ENCODE measurements around the gene SUN1.

SUN1 gene

DNA sequence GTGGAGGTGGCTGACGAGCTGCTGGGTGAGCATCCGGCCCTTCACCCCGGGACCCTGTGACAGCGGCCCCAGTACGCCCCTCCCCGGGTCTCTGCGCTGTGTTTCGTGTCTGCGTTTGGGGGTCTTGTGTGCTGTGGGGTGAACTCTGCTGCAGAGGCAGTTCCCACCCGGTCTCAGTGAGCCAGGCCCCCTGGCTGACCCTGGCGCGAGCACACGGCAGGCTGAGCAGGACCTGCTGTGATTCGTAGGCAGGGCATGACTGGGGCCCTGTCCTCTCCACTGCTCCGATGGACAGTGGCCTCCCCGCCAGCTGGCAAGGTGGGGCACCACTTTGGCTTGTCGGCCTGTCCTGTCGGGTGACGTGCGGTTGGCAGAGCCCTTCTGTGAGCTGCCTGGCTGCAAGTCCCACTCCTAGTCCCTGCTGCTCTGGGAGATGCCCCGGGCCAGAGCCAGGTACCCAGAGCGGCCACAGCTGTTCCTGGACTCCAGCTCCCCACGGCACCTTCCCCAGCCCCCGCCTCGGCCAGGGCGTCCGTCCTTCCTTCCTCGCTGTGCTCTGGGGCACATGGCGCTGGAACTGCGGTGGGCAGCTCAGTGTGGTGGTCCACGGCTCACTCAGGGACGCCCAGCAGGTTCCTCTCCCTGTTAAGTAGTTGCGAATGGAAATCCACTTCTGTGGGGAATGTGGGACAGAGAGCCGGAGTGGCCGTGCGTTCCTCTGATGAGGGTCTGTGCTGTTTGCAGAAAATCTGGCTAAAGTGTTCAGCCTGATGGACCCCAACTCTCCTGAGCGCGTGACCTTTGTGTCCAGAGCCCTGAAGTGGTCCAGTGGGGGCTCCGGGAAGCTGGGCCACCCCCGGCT, 54.6 kb downstream of the SUN1 start:
- in situ Hi-C loops (cut with HindIII; ENCODE audit: low sequenced_read_pairs), result no loop called here

DNA sequence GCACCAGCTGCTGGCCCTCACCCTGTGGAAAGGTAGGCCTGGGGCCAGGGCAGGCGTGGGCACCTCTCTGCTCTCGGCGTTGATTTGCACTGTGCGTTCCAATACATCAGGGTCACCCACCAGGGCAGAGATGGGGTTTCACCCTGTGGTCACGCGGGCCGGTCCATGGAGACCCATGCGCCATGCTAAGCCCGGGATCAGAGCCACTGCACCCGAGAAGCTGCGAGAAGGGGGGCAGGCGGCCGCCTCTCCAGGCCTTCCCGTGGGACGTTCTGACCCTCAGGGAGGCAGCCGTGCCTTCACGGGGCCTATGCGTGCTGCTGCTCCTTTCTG, 55.2 kb downstream of the SUN1 start:
- in situ Hi-C loops (cut with HindIII; ENCODE audit: low sequenced_read_pairs), result no loop called here

DNA sequence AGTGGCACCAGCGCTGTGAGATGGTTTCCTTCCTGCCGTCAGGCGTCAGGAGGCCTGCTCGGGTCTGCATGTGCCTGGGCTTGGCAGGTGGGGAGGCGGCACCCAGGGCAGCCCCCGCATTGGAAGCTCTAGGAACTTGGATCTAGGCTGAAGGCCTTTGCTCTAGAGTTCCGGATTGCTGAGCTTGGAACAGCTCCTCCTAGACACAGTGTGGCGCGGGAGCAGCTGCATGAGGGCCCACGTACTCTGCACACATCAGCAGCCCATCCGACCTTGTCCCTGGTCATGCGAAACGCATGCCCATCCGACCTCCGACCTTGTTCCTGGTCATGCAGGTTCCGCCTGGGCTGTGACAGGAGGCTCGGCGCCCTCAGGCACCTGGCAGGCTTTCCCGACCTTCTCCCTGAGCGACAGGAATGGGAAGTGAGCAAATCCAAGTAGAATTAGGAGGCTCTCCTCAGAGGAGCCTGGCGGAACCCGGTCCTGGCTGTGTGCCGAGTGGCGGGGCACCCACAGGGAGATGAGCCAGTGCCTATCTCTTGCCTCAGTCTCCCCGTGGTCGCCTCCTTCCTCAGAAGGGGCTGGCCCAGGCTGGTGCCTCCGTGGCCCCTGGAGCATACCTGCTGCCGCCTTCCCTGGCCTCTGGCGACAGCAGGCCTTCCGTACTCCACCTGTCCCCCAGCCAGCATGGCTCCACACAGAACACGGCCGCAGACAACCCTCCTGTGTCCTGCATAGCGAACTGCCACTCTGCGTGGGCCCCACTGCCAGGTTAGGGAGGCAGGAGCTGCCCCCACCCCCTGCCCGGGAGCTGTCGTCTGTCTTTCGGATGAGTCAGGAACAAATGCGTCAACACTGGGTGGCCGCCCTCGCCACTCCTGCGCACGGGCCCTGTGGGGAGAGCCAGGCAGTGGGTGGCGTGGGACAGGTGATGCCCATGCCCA, 56.1 kb downstream of the SUN1 start:
- in situ Hi-C loops (cut with HindIII; ENCODE audit: low sequenced_read_pairs), result no loop called here

GRCh38 chr7:889025-889390, 56.7 kb downstream of the SUN1 start:
- in situ Hi-C loops (cut with HindIII; ENCODE audit: low sequenced_read_pairs), result no loop called here

- in situ Hi-C loops (cut with HindIII; ENCODE audit: low sequenced_read_pairs), result no loop called here
Observed at GRCh38 chr7:889391-889790, 57.1 kb downstream of the SUN1 start.

GRCh38 chr7:890868-891267, 58.6 kb downstream of the SUN1 start:
- in situ Hi-C loops (cut with HindIII; ENCODE audit: low sequenced_read_pairs), result loop anchor here (5.0 kb wide), 2 partner anchors 71 to 104 kb away; no protein-coding TSS in a partner anchor

- in situ Hi-C loops (cut with HindIII; ENCODE audit: low sequenced_read_pairs), result loop anchor here (5.0 kb wide), 2 partner anchors 71 to 104 kb away; no protein-coding TSS in a partner anchor
Observed at GRCh38 chr7:891291-891690, 59.0 kb downstream of the SUN1 start.

DNA sequence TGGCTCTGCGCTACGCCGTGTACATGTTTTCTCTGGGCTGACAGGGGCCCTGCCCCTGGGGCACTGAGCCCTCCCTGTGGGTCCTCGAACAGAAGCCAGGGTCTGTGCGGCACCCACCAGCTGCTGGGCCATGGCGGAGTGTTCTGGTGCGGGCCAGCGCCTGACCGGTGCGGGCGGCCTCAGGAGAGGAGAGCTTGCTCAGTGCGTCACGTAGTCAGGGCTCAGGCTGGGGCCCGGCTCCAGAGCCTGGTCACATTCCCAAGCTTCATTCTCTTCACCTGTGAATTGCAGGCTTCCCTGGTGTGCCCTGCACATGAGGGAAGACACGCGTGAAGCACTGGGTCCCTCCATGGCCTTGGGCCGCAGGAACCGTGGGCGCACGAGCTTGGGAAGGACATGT, 59.5 kb downstream of the SUN1 start:
- in situ Hi-C loops (cut with HindIII; ENCODE audit: low sequenced_read_pairs), result loop anchor here (5.0 kb wide), 2 partner anchors 70 to 105 kb away; no protein-coding TSS in a partner anchor

DNA sequence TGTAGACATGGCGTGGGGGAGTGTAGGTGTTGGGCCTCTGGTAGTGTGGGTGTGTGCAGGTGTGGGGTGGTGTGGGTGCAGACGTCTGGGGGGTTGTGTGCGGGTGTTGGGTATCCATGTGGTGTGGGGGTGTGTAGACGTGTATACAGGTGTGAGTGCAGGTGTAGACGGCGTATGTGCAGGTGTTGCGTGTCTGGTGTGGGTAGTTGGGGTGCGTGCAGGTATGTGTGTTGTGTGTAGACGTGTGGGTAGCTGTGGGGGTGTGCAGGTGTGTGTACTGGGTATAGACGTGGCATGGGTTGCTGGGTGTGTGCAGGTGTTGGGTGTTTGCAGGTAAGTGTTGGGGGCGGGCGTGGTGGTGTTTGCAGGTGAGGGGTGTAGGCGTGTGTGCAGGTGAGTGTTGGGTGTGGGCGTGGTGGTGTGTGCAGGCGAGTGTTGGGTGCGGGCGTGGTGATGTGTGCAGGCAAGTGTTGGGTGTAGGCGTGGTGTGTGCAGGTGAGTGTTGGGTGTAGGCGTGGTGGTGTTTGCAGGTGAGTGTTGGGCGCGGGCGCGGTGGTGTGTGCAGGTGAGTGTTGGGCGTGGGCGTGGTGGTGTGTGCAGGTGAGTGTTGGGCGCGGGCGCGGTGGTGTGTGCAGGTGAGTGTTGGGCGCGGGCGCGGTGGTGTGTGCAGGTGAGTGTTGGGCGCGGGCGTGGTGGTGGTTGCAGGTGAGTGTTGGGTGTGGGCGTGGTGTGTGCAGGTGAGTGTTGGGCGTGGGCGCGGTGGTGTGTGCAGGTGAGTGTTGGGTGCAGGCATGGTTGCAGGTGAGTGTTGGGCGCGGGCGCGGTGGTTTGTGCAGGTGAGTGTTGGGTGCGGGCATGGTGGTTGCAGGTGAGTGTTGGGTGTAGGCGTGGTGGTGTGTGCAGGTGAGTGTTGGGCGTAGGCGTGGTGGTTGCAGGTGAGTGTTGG, 60.6 kb downstream of the SUN1 start:
- in situ Hi-C loops (cut with HindIII; ENCODE audit: low sequenced_read_pairs), result loop anchor here (5.0 kb wide), 2 partner anchors 69 to 106 kb away; no protein-coding TSS in a partner anchor

- in situ Hi-C loops (cut with HindIII; ENCODE audit: low sequenced_read_pairs), result loop anchor here (5.0 kb wide), 2 partner anchors 69 to 106 kb away; no protein-coding TSS in a partner anchor
Observed at GRCh38 chr7:893686-894085, 61.4 kb downstream of the SUN1 start.

- in situ Hi-C loops (cut with HindIII; ENCODE audit: low sequenced_read_pairs), result loop anchor here (5.0 kb wide), 2 partner anchors 68 to 107 kb away; no protein-coding TSS in a partner anchor
Observed at GRCh38 chr7:894164-894867, 62.0 kb downstream of the SUN1 start.

DNA sequence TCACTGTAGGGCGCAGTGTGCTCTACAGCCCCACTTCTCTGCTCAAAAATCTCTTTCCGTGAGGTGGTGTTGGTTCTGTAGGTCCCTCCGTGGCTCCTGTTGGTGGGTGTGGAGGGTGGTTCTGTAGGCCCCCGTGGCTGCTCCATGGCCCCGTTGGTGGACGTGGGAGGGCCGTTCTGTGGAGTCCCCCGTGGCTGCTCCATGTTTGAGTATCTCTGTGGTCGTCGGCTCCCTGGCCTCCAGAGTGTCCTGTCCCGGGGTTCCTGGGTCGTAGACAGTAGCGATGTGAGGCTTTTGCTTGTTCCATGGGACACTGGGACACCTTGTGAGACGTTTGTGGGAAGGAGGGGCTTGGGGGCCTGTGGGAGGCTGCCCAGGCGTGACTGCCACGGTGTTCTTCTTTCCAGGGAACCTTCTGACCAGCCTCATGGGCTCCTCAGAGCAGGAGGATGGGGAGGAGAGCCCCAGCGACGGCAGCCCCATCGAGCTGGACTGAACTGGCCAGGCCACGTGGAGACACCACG, 62.7 kb downstream of the SUN1 start:
- in situ Hi-C loops (cut with HindIII; ENCODE audit: low sequenced_read_pairs), result loop anchor here (5.0 kb wide), 2 partner anchors 67 to 108 kb away; no protein-coding TSS in a partner anchor

DNA sequence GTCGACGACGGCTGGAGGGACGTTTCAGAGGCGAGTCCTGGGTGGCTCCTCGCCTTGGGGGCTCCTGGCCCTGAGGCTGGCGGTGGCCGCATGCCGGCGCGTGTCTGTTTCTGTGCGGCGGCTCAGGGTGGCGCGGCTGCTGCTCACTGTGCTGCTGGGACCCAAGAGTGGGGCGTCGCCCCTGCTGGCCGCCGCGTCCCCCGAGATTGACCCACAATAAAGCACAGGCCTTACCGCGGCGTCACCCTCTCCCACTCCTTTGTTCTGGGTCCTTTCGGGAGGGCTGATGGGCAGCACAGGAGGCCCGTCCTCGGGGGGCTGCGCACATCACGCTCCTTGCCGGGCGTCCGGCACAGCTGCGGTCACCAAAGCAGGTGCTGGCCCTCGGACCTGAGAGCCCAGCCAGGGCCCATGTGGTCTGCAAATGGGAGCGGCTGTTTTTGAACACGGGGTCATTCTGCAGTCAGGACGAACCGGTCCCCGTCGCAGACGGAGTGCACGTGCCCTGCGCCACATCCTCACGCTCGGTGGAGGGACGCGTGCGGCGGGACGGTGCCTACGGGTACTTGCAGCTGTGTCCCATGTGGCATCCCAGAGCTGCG, 63.3 kb downstream of the SUN1 start:
- in situ Hi-C loops (cut with HindIII; ENCODE audit: low sequenced_read_pairs), result no loop called here

DNA sequence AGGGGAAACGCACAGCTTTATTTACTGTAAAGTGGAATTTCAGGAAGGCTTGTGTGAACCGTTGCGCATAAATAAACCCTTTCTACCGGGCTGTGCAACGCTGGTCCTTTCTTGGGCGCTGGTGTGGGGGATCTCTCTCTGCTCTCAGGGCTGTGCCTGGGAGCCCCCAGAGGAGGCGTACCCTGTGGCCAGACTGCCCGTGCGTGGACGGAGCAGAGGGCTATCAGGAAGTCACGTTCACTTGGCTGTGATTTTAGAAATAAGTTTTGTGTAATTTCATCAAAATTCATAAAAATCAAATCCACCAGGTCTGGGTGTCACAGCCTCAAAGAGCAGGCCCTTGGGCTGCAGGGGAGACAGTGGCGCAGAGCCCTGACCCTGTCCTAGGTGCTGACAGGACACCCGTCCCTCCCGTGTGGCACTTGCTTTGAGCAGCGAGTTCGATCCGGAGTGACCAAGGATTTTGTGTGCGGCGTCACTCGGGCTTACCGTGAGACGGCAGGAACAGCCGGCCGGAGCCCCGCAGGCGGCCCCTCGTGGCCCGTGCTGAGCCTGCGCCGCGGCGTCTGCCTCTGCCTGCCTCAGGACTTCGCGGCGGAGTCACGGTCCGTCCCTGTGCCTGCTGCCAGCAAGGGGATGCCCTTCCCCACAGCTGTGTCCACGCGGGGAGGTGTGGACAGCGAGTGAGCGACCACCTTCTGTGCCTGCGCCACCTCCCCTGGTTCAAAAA, 64.2 kb downstream of the SUN1 start:
- in situ Hi-C loops (cut with HindIII; ENCODE audit: low sequenced_read_pairs), result no loop called here

DNA sequence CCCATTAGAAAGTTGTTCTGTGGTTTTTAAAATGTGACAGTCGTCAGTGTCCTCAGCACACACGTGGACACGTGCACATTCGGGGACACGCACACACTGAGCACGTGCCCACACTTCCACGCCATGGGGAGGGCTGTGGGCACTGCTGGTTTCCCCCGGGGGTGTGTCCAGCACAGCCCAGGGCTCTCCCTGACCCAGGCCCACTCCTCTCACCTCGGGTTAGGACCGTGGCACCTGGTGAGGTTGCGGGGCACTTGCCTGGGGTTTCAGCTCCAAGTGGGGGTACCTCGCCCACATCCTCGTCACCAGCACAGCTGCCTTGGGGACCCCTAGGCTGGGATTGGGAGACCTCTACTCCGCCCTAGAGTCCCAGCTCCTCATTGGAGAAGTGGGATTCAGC, 64.8 kb downstream of the SUN1 start:
- in situ Hi-C loops (cut with HindIII; ENCODE audit: low sequenced_read_pairs), result no loop called here

GRCh38 chr7:897771-898376, 65.6 kb downstream of the SUN1 start:
- in situ Hi-C loops (cut with HindIII; ENCODE audit: low sequenced_read_pairs), result no loop called here

GRCh38 chr7:898460-898854, 66.2 kb downstream of the SUN1 start:
- in situ Hi-C loops (cut with HindIII; ENCODE audit: low sequenced_read_pairs), result no loop called here

All from endothelial cell of hepatic sinusoid (primary cell).